K562 (cell line): ENCODE data around the gene RSPRY1.

ENCODE experiments used
- HDAC2 ChIP-seq: fragments of 450-650 bp; IDR thresholded peaks from 2 replicates; pipeline ENCODE4 v1.6.1; 2016; ENCODE audit warnings: mild to moderate bottlenecking
- TF ChIP-seq, protein P1 (sequence below): sonication (generic); formaldehyde crosslinking; IDR thresholded peaks from 2 replicates; pipeline ENCODE4 v1.9.0; 2022; ENCODE audit warnings: mild to moderate bottlenecking, missing genetic modification reagents

DNA sequence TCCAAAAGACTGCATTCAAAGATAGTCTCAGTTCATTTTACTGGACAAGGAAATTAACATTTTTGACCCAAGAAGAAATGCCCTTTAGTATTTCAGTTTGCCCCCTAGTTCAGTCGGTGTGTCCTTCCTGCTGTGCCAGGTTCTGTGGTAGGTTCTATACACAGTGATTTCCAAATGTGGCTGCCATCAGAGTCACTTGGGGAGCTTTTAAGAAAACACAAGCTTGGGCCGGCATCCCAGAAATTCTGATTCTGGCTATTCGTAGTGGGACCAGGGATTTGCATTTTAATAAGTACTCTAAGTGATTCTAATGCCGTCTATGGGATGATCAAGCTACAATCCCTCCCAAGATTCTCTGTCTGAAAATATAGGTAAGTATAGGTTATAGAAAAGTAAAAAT, 10.2 kb downstream of the RSPRY1 start:
- TF ChIP-seq HDAC2 = no peak
- TF ChIP-seq, protein P1, sequence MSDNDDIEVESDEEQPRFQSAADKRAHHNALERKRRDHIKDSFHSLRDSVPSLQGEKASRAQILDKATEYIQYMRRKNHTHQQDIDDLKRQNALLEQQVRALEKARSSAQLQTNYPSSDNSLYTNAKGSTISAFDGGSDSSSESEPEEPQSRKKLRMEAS (CRISPR knock-in tag) = no peak
